Loucy (cell line): ENCODE measurements around the gene UNC13B.

Source experiments
- H2AFZ ChIP-seq: fragments of 200-600 bp; sonication (generic); 2 replicates; pipeline ENCODE4 v1.6.0; 2016; ENCODE audit warnings: antibody characterized with exemption, mild to moderate bottlenecking, low read length, moderate library complexity
- H3F3A ChIP-seq: fragments of 200-600 bp; 2 replicates; pipeline ENCODE4 v1.6.0; 2016; ENCODE audit warnings: antibody characterized with exemption, low read depth, mild to moderate bottlenecking
- H3K27me3 ChIP-seq: fragments of 200-600 bp; sonication (generic); 2 replicates; pipeline ENCODE4 v1.6.1; 2014; ENCODE audit warnings: low read length, mild to moderate bottlenecking; ENCODE audit not compliant: insufficient read depth, poor library complexity, severe bottlenecking
- H3K36me3 ChIP-seq: fragments of 200-600 bp; sonication (generic); 2 replicates; pipeline ENCODE4 v1.6.1; 2016; ENCODE audit warnings: low read length; ENCODE audit not compliant: insufficient read depth
- H3K4me1 ChIP-seq: fragments of 200-600 bp; sonication (generic); 2 replicates; pipeline ENCODE4 v1.5.1; 2014; ENCODE audit warnings: low read length, mild to moderate bottlenecking; ENCODE audit not compliant: insufficient read depth, poor library complexity, severe bottlenecking
- H3K4me2 ChIP-seq: fragments of 200-600 bp; sonication (generic); 2 replicates; pipeline ENCODE4 v1.6.0; 2014; ENCODE audit warnings: antibody characterized with exemption, low read length, low read depth, mild to moderate bottlenecking; ENCODE audit not compliant: poor library complexity, severe bottlenecking
- H3K4me3 ChIP-seq: fragments of 200-600 bp; sonication (generic); 2 replicates; pipeline ENCODE4 v1.5.1; 2014; ENCODE audit warnings: low read length, mild to moderate bottlenecking, mixed read lengths; ENCODE audit not compliant: poor library complexity, severe bottlenecking
- H3K79me2 ChIP-seq: fragments of 200-600 bp; sonication (generic); 2 replicates; pipeline ENCODE4 v1.6.1; 2014; ENCODE audit warnings: low read length; ENCODE audit not compliant: insufficient read depth
- H3K9ac ChIP-seq: fragments of 200-600 bp; sonication (generic); 2 replicates; pipeline ENCODE4 v1.6.0; 2014; ENCODE audit warnings: mild to moderate bottlenecking, low read depth, low read length, moderate library complexity; ENCODE audit not compliant: poor library complexity, severe bottlenecking
- H3K9me2 ChIP-seq: fragments of 200-600 bp; sonication (generic); replicated peaks from 2 replicates; pipeline ENCODE4 v1.6.1; 2016; ENCODE audit warnings: low read depth, low read length, mixed read lengths
- H3K9me3 ChIP-seq: fragments of 200-600 bp; sonication (generic); 2 replicates; pipeline ENCODE4 v1.6.1; 2014; ENCODE audit warnings: mild to moderate bottlenecking, antibody characterized with exemption, low read length, low read depth; ENCODE audit not compliant: insufficient read depth
- H4K20me1 ChIP-seq: fragments of 200-600 bp; sonication (generic); 2 replicates; pipeline ENCODE4 v1.6.0; 2014; ENCODE audit warnings: antibody characterized with exemption, low read length, mild to moderate bottlenecking; ENCODE audit not compliant: insufficient read depth, poor library complexity, severe bottlenecking
- CTCF ChIP-seq: fragments of 200-600 bp; sonication (generic); conservative IDR thresholded peaks from 2 replicates; pipeline ENCODE4 v1.5.1; 2014; ENCODE audit warnings: mild to moderate bottlenecking, antibody characterized with exemption, low read length
- EZH2phosphoT487 ChIP-seq: fragments of 200-600 bp; IDR thresholded peaks from 2 replicates; pipeline ENCODE4 v1.6.1; 2018; ENCODE audit warnings: antibody characterized with exemption, mild to moderate bottlenecking, moderate library complexity, borderline replicate concordance

Gene UNC13B

GRCh38 chr9:35186524-35186923 is 24.7 kb downstream of the UNC13B start:
- Histone ChIP-seq H3K9me3 (no peaks in the 10 kb centered on the region), H3K79me2 (no peaks in the 10 kb centered on the region), H3F3A (no peaks in the 10 kb centered on the region), H4K20me1 (no peaks in the 10 kb centered on the region), H3K27me3 (no peaks in the 10 kb centered on the region), H2AFZ (no peak overlapping the region), H3K36me3 (no peaks in the 10 kb centered on the region), H3K9ac (no peak overlapping the region), H3K4me2 (no peak overlapping the region), H3K9me2 (no peaks in the 10 kb centered on the region), H3K4me1 (no peaks in the 10 kb centered on the region), H3K4me3 (no peak overlapping the region)
- no peak for TF ChIP-seq CTCF
- TF ChIP-seq EZH2phosphoT487: no peak

- Histone ChIP-seq H3K9me3 (peaks cover 5% of the 10 kb centered on the region; the same call in 1 of the 2 replicates), H3K4me1 (no peaks in the 10 kb centered on the region), H3K27me3 (no peaks in the 10 kb centered on the region), H3K4me2 (no peak overlapping the region), H3K9me2 (no peaks in the 10 kb centered on the region), H3K9ac (no peak overlapping the region), H4K20me1 (no peaks in the 10 kb centered on the region), H3K79me2 (no peaks in the 10 kb centered on the region), H3F3A (no peaks in the 10 kb centered on the region), H3K4me3 (no peak overlapping the region), H3K36me3 (no peaks in the 10 kb centered on the region), H2AFZ (no peak overlapping the region)
- no peak for TF ChIP-seq EZH2phosphoT487
- no peak for TF ChIP-seq CTCF
Observed at GRCh38 chr9:35190203-35190602, 28.4 kb downstream of the UNC13B start.

GRCh38 chr9:35191105-35191504 is 29.3 kb downstream of the UNC13B start:
- H3K4me3 ChIP-seq: no peak overlapping the region
- H3K79me2 ChIP-seq: no peaks in the 10 kb centered on the region
- peaks cover 5% of the 10 kb centered on the region; the same call in 1 of the 2 replicates for H3K9me3 ChIP-seq
- no peaks in the 10 kb centered on the region for H3K27me3 ChIP-seq
- TF ChIP-seq CTCF: no peak
- no peak for TF ChIP-seq EZH2phosphoT487
- no peaks in the 10 kb centered on the region for H3F3A ChIP-seq
- H3K4me2 ChIP-seq: no peak overlapping the region
- no peak overlapping the region for H2AFZ ChIP-seq
- H4K20me1 ChIP-seq: no peaks in the 10 kb centered on the region
- no peaks in the 10 kb centered on the region for H3K4me1 ChIP-seq
- no peaks in the 10 kb centered on the region for H3K36me3 ChIP-seq
- H3K9ac ChIP-seq: no peak overlapping the region
- no peaks in the 10 kb centered on the region for H3K9me2 ChIP-seq
